GM12878 (cell line): ENCODE data around the gene GPC2. TPM values are rescaled to one million over a fixed set of nuclear protein-coding genes. Genes with fewer than 3 reads are reported as not detected.

Experiments
- BCL11A ChIP-seq: IDR thresholded peaks from 2 replicates; pipeline ENCODE4 v1.6.1; 2011; ENCODE audit warnings: low read depth, low read length
- BRCA1 ChIP-seq: IDR thresholded peaks from 2 replicates; pipeline ENCODE4 v1.6.1; 2011; ENCODE audit warnings: low read depth, low read length, improper control_type of control experiment
- ESRRA ChIP-seq: IDR thresholded peaks from 2 replicates; pipeline ENCODE4 v1.6.1; 2012; ENCODE audit warnings: mild to moderate bottlenecking, low read length, improper control_type of control experiment
- EZH2 ChIP-seq: IDR thresholded peaks from 2 replicates; pipeline ENCODE4 v1.6.1; 2012; ENCODE audit warnings: low read depth, mild to moderate bottlenecking, control low read depth, inconsistent platforms, low read length, borderline replicate concordance; ENCODE audit not compliant: control insufficient read depth
- HDAC6 ChIP-seq: fragments of 200-600 bp; sonication (generic); IDR thresholded peaks from one replicate; pipeline ENCODE4 v1.8.0; 2017; ENCODE audit warnings: antibody characterized with exemption; ENCODE audit not compliant: unreplicated experiment
- MLLT1 ChIP-seq: fragments of 450-650 bp; IDR thresholded peaks from 2 replicates; pipeline ENCODE4 v1.6.1; 2016; ENCODE audit warnings: mild to moderate bottlenecking
- MXI1 ChIP-seq: fragments of 150-350 bp; IDR thresholded peaks from 2 replicates; pipeline ENCODE4 v1.6.1; 2011; ENCODE audit warnings: low read depth, mild to moderate bottlenecking, inconsistent platforms, low read length, improper control_type of control experiment
- NFYA ChIP-seq: IDR thresholded peaks from 2 replicates; pipeline ENCODE4 v1.6.1; 2011; ENCODE audit warnings: low read depth, mild to moderate bottlenecking, low read length, improper control_type of control experiment, borderline replicate concordance
- PRDM15 ChIP-seq: fragments of 450-650 bp; formaldehyde crosslinking; IDR thresholded peaks from 2 replicates; pipeline ENCODE4 v1.4.0; 2020; ENCODE audit warnings: mild to moderate bottlenecking, moderate library complexity
- RBBP5 ChIP-seq: fragments of 200-600 bp; sonication (generic); conservative IDR thresholded peaks from 2 replicates; pipeline ENCODE4 v1.6.1; 2016
- SMAD5 ChIP-seq: IDR thresholded peaks from 2 replicates; pipeline ENCODE4 v1.6.1; 2016; ENCODE audit warnings: antibody characterized with exemption, low read depth
- SMC3 ChIP-seq: IDR thresholded peaks from 2 replicates; pipeline ENCODE4 v1.6.1; 2011; ENCODE audit warnings: low read length, improper control_type of control experiment, borderline replicate concordance
- SPI1 ChIP-seq: IDR thresholded peaks from 2 replicates; pipeline ENCODE4 v1.6.1; 2011; ENCODE audit warnings: low read depth, mild to moderate bottlenecking, low read length, moderate library complexity, borderline replicate concordance; ENCODE audit not compliant: insufficient read depth
- SREBF2 ChIP-seq: IDR thresholded peaks from 2 replicates; pipeline ENCODE4 v1.6.1; 2012; ENCODE audit warnings: mild to moderate bottlenecking, low read length
- SUPT20H ChIP-seq: IDR thresholded peaks from 2 replicates; pipeline ENCODE4 v1.6.1; 2011; ENCODE audit warnings: low read depth, mild to moderate bottlenecking, low read length, moderate library complexity, borderline replicate concordance; ENCODE audit not compliant: control insufficient read depth
- TCF3 ChIP-seq: IDR thresholded peaks from 2 replicates; pipeline ENCODE4 v1.6.1; 2012; ENCODE audit warnings: low read depth, mild to moderate bottlenecking, low read length, borderline replicate concordance; ENCODE audit not compliant: insufficient read depth
- ZNF274 ChIP-seq: IDR thresholded peaks from one replicate; pipeline ENCODE4 v1.8.0; 2011; ENCODE audit not compliant: insufficient read length, insufficient read depth
- polyA plus RNA-seq, 11 experiments: library from polyadenylated mRNA; depleted of rRNA in 4 of 11; unstranded in 6 of 11; stranded (reverse) in 5 of 11; fragments of >200 nt; fragmentation: Nextera tagmentation in 4 of 11; fragmentation: Illumina TruSeq in 1 of 11; extraction: Ambion mirVana in 4 of 11; extraction: Trizol in 1 of 11; gene quantifications; 1 replicate in 1 of 11; 2 replicates in 10 of 11; pipeline versions ENCODE4 v1.2.1 to v1.2.3, GENCODE V29; 2011 to 2016; ENCODE audit warnings: inconsistent platforms in 2 of 11, missing spikeins in 2 of 11, low read depth in 1 of 11
- total RNA-seq, 4 experiments: library from RNA; depleted of rRNA in 3 of 4; stranded (reverse); fragments of >200 nt in 3 of 4; fragmentation: Illumina TruSeq in 1 of 4; extraction: Trizol in 1 of 4; gene quantifications; 2 replicates each; pipeline versions ENCODE4 v1.2.1 to v1.2.3, GENCODE V29; 2013 to 2021
- TF ChIP-seq, protein P1 (sequence below): fragments of 450-650 bp; IDR thresholded peaks from 2 replicates; pipeline ENCODE4 v1.6.1; 2017; ENCODE audit warnings: mild to moderate bottlenecking, low read depth, inconsistent platforms; ENCODE audit not compliant: poor library complexity, severe bottlenecking
- TF ChIP-seq, protein P2 (sequence below): fragments of 450-650 bp; formaldehyde crosslinking; IDR thresholded peaks from 2 replicates; pipeline ENCODE4 v1.5.0; 2022; ENCODE audit warnings: mild to moderate bottlenecking, missing genetic modification characterization

GPC2 gene
- total and polyA plus RNA-seq, 10 of the 15 experiments (the other 5 are each of a cell fraction or from before 2014, with no cell fraction given): 0.19 to 6.3 (median 0.77) TPM

DNA sequence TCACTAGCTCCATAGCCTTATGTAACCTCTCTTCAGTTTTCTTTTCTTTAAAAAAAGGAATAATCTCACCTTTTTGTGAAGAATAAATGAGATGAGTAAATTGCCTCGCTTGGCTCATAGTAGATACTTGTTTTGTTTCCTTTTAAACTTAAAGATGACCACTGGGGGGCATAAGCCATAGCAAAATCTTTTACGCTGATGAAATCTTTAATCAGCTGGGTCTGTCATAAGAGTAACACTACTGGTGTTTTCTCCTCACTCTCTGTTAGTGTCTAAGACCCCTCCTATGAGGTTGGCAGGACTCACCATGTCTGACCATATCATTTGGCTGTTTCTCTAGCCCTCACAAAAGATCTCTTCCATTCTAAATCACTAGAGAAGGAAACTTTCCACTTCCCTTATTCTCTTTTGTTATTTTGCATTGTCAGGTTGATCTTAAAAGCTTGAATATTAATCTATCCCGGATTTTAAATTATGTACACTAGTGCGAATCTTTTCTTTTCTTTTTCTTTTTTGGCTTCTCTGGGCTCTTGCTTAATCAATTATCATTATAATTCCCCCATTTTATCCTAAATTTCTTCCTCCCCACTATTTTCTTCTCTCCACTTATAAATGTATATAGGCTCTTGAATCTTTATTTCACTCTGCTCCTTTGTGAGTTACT, 13.0 kb upstream of the GPC2 start (continued):
- TF ChIP-seq ESRRA: no peak
- no peak for TF ChIP-seq TCF3
- peak; percentile 35; the same call in 1 of the 2 replicates for TF ChIP-seq SPI1
- TF ChIP-seq BCL11A: no peak
- TF ChIP-seq MXI1: no peak
- no peak for TF ChIP-seq HDAC6
- TF ChIP-seq, protein P1, sequence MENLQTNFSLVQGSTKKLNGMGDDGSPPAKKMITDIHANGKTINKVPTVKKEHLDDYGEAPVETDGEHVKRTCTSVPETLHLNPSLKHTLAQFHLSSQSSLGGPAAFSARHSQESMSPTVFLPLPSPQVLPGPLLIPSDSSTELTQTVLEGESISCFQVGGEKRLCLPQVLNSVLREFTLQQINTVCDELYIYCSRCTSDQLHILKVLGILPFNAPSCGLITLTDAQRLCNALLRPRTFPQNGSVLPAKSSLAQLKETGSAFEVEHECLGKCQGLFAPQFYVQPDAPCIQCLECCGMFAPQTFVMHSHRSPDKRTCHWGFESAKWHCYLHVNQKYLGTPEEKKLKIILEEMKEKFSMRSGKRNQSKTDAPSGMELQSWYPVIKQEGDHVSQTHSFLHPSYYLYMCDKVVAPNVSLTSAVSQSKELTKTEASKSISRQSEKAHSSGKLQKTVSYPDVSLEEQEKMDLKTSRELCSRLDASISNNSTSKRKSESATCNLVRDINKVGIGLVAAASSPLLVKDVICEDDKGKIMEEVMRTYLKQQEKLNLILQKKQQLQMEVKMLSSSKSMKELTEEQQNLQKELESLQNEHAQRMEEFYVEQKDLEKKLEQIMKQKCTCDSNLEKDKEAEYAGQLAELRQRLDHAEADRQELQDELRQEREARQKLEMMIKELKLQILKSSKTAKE: peak; percentile 45
- TF ChIP-seq MLLT1: no peak
- no peak for TF ChIP-seq SUPT20H
- TF ChIP-seq EZH2: no peak
- no peak for TF ChIP-seq PRDM15 (CRISPR knock-in tag)
- no peak for TF ChIP-seq ZNF274
- TF ChIP-seq BRCA1: no peak
- TF ChIP-seq SMC3: peak; percentile 63; the same call in 1 of the 2 replicates
- TF ChIP-seq NFYA: no peak
- TF ChIP-seq, protein P2, sequence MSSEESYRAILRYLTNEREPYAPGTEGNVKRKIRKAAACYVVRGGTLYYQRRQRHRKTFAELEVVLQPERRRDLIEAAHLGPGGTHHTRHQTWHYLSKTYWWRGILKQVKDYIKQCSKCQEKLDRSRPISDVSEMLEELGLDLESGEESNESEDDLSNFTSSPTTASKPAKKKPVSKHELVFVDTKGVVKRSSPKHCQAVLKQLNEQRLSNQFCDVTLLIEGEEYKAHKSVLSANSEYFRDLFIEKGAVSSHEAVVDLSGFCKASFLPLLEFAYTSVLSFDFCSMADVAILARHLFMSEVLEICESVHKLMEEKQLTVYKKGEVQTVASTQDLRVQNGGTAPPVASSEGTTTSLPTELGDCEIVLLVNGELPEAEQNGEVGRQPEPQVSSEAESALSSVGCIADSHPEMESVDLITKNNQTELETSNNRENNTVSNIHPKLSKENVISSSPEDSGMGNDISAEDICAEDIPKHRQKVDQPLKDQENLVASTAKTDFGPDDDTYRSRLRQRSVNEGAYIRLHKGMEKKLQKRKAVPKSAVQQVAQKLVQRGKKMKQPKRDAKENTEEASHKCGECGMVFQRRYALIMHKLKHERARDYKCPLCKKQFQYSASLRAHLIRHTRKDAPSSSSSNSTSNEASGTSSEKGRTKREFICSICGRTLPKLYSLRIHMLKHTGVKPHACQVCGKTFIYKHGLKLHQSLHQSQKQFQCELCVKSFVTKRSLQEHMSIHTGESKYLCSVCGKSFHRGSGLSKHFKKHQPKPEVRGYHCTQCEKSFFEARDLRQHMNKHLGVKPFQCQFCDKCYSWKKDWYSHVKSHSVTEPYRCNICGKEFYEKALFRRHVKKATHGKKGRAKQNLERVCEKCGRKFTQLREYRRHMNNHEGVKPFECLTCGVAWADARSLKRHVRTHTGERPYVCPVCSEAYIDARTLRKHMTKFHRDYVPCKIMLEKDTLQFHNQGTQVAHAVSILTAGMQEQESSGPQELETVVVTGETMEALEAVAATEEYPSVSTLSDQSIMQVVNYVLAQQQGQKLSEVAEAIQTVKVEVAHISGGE (CRISPR knock-in tag): no peak
- TF ChIP-seq SREBF2: no peak
- TF ChIP-seq RBBP5: no peak
- TF ChIP-seq SMAD5: no peak
